ENCODE results near the gene PSMD1. TPM values are rescaled to one million over a fixed set of nuclear protein-coding genes. Genes with fewer than 3 reads are reported as not detected.

PSMD1 gene
- total RNA-seq, 4 donors from 2014 or later: 47.3 to 55.2 (median 52.3) TPM

DNA sequence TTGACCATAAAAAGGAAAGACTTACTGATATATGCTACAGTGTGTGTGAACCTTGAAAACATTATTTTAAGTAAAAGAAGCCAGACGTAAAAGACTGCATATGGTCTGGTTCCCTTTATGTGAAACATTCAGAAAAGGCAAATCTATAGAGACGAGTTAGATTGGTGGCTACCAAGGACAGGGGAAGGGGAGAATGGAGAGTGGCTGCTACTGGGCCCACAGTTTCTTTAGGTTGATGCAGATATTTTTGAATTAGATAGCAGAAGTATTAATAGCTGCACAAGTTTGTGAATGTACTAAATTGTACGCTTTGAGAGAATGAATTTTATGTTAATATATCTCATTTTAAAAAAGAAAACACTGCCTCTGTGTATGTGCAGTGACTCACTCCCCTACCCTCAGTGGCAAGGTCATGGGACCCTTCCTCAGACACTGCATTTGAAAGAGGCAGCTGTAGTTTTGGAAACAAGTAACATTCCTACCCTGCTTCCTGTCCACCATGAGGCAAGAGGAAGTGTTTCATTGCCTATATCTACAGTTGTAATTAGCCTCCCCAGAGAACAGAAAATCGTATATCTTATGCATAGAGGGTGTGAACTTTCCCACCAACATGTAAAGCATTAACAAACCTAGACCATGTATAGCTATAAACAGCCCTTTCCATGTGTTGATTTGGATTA lies 111.9 kb downstream of the PSMD1 start:
- TF ChIP-seq, protein P1, sequence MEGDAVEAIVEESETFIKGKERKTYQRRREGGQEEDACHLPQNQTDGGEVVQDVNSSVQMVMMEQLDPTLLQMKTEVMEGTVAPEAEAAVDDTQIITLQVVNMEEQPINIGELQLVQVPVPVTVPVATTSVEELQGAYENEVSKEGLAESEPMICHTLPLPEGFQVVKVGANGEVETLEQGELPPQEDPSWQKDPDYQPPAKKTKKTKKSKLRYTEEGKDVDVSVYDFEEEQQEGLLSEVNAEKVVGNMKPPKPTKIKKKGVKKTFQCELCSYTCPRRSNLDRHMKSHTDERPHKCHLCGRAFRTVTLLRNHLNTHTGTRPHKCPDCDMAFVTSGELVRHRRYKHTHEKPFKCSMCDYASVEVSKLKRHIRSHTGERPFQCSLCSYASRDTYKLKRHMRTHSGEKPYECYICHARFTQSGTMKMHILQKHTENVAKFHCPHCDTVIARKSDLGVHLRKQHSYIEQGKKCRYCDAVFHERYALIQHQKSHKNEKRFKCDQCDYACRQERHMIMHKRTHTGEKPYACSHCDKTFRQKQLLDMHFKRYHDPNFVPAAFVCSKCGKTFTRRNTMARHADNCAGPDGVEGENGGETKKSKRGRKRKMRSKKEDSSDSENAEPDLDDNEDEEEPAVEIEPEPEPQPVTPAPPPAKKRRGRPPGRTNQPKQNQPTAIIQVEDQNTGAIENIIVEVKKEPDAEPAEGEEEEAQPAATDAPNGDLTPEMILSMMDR (IDR thresholded peaks at IDR 0.05): no peak
- TF ChIP-seq EP300 (IDR thresholded peaks at IDR 0.05): no peak
- TF ChIP-seq POLR2A (IDR thresholded peaks at IDR 0.05; ENCODE audit: low read depth): no peak
- TF ChIP-seq POLR2AphosphoS5 (IDR thresholded peaks at IDR 0.05): no peak
- peaks cover 9 to 16% (median 11%) of the 10 kb centered on the region in 4 donors for H3K4me1 ChIP-seq
- WGBS: 81% methylated on average over 4 of the region's 4 CpGs
- H3K4me3 ChIP-seq: no peak overlapping the region
- peak overlapping the region in 2 of 4 donors; percentile 29 to 34 for H3K27ac ChIP-seq (replicated peaks in 1 of 4)
- H3K9me3 ChIP-seq: no peaks in the 10 kb centered on the region
- H3K36me3 ChIP-seq: peaks cover 19 to 80% (median 56%) of the 10 kb centered on the region in 4 donors
- intact Hi-C loops (cut with DNase I): no loop called here
- no peak for DNase-seq (ENCODE audit: extremely low spot score)
- H3K27me3 ChIP-seq: no peaks in the 10 kb centered on the region

DNA sequence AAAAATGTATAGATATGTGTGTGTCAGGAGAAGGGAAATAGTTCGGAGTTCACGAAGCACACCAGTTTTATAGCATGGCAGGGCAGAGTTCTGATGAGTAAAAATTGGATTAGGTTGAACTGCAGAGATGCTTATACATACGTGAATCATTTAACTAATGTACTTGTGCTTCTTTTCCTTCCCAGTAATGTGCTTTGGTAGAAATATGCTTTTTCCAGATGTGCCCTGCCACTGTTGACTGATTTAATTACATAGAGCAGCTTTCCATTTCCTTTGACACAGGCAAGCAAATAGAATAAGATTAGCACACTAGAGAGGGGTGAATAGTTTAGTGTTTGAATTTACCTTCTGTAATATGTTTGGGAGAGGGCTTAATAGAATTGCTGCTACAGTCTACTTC lies 112.8 kb downstream of the PSMD1 start:
- H3K9me3 ChIP-seq: no peaks in the 10 kb centered on the region
- H3K27me3 ChIP-seq: no peaks in the 10 kb centered on the region
- intact Hi-C loops (cut with DNase I): no loop called here
- DNase-seq (ENCODE audit: extremely low spot score): no peak
- H3K4me3 ChIP-seq: no peak overlapping the region
- H3K27ac ChIP-seq (replicated peaks in 1 of 4): peak overlapping the region; percentile 23 to 34 (median 28)
- WGBS: 83% methylated on average over 3 of the region's 3 CpGs
- H3K4me1 ChIP-seq: peaks cover 9 to 21% (median 17%) of the 10 kb centered on the region in 4 donors
- no peak for TF ChIP-seq POLR2A (IDR thresholded peaks at IDR 0.05; ENCODE audit: low read depth)
- no peak for TF ChIP-seq POLR2AphosphoS5 (IDR thresholded peaks at IDR 0.05)
- TF ChIP-seq, protein P1 (IDR thresholded peaks at IDR 0.05): no peak
- TF ChIP-seq EP300 (IDR thresholded peaks at IDR 0.05): no peak
- peaks cover 19 to 75% (median 51%) of the 10 kb centered on the region in 4 donors for H3K36me3 ChIP-seq

DNA sequence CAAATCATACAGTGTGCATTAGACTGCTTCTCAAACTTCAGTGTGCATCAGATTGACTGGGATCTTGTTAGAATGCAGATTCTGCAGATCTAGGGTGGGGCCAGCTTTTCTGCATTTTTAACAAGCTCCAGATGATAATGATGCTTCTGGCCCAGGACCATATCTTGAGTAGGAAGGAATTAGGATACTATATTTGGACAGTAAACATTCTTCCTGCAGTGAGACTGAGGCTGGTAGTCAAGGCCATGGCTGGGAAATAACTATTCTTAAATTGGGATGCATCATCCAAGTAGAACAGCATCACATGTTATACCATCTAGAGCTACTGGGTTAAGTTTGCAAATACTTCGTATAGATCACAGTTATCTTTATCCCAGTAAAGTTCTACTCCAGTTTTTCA lies 113.4 kb downstream of the PSMD1 start:
- Histone ChIP-seq H3K27me3 (no peaks in the 10 kb centered on the region), H3K27ac (replicated peaks in 1 of 4) (peak overlapping the region in 3 of 4 donors; percentile 28 to 46 (median 44)), H3K36me3 (peaks cover 19 to 80% (median 52%) of the 10 kb centered on the region in 4 donors), H3K4me3 (no peak overlapping the region), H3K9me3 (no peaks in the 10 kb centered on the region), H3K4me1 (peaks cover 9 to 26% (median 20%) of the 10 kb centered on the region in 4 donors)
- intact Hi-C loops (cut with DNase I): no loop called here
- 45% methylated on average over 1 of the region's 1 CpG for WGBS
- no peak for TF ChIP-seq POLR2A (IDR thresholded peaks at IDR 0.05; ENCODE audit: low read depth)
- no peak for TF ChIP-seq POLR2AphosphoS5 (IDR thresholded peaks at IDR 0.05)
- TF ChIP-seq, protein P1 (IDR thresholded peaks at IDR 0.05): no peak
- no peak for TF ChIP-seq EP300 (IDR thresholded peaks at IDR 0.05)
- no peak for DNase-seq (ENCODE audit: extremely low spot score)

DNA sequence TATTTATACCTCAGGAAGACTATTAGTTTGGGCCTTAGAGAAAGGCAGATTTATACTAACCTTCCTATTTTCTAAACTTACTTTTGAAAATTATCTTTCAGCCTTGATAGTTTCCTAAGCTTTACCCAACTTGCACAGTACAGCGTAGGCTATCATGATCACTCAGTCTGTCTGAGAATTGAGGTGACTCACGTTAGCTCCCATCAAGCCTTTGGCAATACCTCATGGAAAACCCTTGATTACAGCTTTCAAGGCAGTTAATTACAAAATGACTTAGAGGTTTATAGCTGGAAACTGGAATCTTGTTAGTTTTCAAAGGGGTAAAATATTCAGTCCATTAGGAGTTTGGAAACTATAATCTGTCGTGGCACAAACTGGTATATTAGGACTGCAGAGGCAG lies 115.4 kb downstream of the PSMD1 start:
- no peak overlapping the region for H3K4me3 ChIP-seq
- intact Hi-C loops (cut with DNase I): no loop called here
- H3K27ac ChIP-seq (replicated peaks in 1 of 4): no peak overlapping the region
- peaks cover 9 to 26% (median 20%) of the 10 kb centered on the region in 4 donors for H3K4me1 ChIP-seq
- 91% methylated on average over 3 of the region's 3 CpGs for WGBS
- peaks cover 9 to 68% (median 38%) of the 10 kb centered on the region in 4 donors for H3K36me3 ChIP-seq
- TF ChIP-seq POLR2A (IDR thresholded peaks at IDR 0.05; ENCODE audit: low read depth) (no peak), EP300 (IDR thresholded peaks at IDR 0.05) (no peak), POLR2AphosphoS5 (IDR thresholded peaks at IDR 0.05) (no peak)
- TF ChIP-seq, protein P1 (IDR thresholded peaks at IDR 0.05): no peak
- no peaks in the 10 kb centered on the region for H3K9me3 ChIP-seq
- no peaks in the 10 kb centered on the region for H3K27me3 ChIP-seq
- no peak for DNase-seq (ENCODE audit: extremely low spot score)

All from esophagus muscularis mucosa (tissue), 4 donors.